ENCODE measurements around the gene FKTN. TPM values are rescaled to one million over a fixed set of nuclear protein-coding genes. Genes with fewer than 3 reads are reported as not detected.

The FKTN gene
- total and polyA plus RNA-seq, 9 of the 15 experiments (the other 6 are each of a cell fraction or from before 2014, with no cell fraction given) = 5.4 to 16.3 (median 10.4) TPM

DNA sequence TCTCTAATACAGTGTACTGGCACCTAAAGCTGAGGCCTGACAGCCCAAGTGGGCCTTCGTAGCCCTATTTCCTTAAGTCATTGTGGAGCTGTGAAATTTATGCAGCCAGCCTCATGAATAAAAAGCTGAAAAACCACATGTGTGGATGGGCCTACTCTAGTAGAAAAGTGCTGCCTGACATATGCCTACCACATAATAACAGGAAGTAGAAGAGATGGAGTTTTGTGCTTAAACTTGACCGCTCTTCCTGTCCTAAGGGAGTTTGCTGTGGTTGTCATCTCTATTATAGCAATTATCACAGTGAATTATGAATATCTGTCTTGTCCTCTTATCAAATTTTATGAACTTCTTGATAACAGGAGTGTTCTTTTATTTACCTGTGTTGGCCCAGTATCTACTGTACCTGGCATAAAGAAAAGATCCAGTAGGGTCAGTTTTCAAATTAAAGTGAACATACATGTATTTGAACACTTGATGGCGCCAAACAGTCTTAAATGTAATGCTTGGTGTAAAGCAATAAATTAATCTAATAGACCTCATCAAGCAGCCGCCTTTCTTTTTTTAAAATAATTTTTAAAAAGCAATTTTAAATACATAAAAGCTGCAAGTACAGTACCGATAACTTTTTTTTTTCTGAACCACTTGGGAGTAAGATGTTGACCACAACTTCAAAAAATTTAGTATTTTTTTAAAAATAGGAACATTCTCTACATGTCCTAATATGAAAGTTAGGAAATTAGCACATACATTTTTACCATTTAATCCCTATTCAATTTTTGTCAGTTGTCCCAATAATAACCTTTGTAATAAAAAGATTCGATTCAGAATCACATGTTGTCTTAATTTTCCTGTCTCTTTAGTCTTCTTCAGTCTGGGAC, 51.0 kb downstream of the FKTN start (continued):
- TF ChIP-seq, protein P1, sequence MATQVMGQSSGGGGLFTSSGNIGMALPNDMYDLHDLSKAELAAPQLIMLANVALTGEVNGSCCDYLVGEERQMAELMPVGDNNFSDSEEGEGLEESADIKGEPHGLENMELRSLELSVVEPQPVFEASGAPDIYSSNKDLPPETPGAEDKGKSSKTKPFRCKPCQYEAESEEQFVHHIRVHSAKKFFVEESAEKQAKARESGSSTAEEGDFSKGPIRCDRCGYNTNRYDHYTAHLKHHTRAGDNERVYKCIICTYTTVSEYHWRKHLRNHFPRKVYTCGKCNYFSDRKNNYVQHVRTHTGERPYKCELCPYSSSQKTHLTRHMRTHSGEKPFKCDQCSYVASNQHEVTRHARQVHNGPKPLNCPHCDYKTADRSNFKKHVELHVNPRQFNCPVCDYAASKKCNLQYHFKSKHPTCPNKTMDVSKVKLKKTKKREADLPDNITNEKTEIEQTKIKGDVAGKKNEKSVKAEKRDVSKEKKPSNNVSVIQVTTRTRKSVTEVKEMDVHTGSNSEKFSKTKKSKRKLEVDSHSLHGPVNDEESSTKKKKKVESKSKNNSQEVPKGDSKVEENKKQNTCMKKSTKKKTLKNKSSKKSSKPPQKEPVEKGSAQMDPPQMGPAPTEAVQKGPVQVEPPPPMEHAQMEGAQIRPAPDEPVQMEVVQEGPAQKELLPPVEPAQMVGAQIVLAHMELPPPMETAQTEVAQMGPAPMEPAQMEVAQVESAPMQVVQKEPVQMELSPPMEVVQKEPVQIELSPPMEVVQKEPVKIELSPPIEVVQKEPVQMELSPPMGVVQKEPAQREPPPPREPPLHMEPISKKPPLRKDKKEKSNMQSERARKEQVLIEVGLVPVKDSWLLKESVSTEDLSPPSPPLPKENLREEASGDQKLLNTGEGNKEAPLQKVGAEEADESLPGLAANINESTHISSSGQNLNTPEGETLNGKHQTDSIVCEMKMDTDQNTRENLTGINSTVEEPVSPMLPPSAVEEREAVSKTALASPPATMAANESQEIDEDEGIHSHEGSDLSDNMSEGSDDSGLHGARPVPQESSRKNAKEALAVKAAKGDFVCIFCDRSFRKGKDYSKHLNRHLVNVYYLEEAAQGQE (IDR thresholded peaks at IDR 0.05; ENCODE audit: borderline replicate concordance) = peak; percentile 66; the same call in 1 of the 2 replicates
- TF ChIP-seq, protein P1 (CRISPR knock-in tag; IDR thresholded peaks at IDR 0.05; ENCODE audit: low read depth) = no peak
- TF ChIP-seq HNRNPUL1 (IDR thresholded peaks at IDR 0.05; ENCODE audit: low read length) = no peak
- TF ChIP-seq ZNF324 (CRISPR knock-in tag; IDR thresholded peaks at IDR 0.05) = no peak
- TF ChIP-seq ZNF589 (CRISPR knock-in tag; IDR thresholded peaks at IDR 0.05; ENCODE audit: low read depth) = no peak
- TF ChIP-seq, protein P2, sequence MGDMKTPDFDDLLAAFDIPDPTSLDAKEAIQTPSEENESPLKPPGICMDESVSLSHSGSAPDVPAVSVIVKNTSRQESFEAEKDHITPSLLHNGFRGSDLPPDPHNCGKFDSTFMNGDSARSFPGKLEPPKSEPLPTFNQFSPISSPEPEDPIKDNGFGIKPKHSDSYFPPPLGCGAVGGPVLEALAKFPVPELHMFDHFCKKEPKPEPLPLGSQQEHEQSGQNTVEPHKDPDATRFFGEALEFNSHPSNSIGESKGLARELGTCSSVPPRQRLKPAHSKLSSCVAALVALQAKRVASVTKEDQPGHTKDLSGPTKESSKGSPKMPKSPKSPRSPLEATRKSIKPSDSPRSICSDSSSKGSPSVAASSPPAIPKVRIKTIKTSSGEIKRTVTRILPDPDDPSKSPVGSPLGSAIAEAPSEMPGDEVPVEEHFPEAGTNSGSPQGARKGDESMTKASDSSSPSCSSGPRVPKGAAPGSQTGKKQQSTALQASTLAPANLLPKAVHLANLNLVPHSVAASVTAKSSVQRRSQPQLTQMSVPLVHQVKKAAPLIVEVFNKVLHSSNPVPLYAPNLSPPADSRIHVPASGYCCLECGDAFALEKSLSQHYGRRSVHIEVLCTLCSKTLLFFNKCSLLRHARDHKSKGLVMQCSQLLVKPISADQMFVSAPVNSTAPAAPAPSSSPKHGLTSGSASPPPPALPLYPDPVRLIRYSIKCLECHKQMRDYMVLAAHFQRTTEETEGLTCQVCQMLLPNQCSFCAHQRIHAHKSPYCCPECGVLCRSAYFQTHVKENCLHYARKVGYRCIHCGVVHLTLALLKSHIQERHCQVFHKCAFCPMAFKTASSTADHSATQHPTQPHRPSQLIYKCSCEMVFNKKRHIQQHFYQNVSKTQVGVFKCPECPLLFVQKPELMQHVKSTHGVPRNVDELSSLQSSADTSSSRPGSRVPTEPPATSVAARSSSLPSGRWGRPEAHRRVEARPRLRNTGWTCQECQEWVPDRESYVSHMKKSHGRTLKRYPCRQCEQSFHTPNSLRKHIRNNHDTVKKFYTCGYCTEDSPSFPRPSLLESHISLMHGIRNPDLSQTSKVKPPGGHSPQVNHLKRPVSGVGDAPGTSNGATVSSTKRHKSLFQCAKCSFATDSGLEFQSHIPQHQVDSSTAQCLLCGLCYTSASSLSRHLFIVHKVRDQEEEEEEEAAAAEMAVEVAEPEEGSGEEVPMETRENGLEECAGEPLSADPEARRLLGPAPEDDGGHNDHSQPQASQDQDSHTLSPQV (IDR thresholded peaks at IDR 0.05) = no peak
- TF ChIP-seq, protein P3, sequence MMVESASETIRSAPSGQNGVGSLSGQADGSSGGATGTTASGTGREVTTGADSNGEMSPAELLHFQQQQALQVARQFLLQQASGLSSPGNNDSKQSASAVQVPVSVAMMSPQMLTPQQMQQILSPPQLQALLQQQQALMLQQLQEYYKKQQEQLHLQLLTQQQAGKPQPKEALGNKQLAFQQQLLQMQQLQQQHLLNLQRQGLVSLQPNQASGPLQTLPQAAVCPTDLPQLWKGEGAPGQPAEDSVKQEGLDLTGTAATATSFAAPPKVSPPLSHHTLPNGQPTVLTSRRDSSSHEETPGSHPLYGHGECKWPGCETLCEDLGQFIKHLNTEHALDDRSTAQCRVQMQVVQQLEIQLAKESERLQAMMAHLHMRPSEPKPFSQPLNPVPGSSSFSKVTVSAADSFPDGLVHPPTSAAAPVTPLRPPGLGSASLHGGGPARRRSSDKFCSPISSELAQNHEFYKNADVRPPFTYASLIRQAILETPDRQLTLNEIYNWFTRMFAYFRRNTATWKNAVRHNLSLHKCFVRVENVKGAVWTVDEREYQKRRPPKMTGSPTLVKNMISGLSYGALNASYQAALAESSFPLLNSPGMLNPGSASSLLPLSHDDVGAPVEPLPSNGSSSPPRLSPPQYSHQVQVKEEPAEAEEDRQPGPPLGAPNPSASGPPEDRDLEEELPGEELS (CRISPR knock-in tag; IDR thresholded peaks at IDR 0.05; ENCODE audit: borderline replicate concordance) = no peak
- TF ChIP-seq DACH1 (IDR thresholded peaks at IDR 0.05; ENCODE audit: partially characterized antibody) = peak; percentile 66
